ENCODE results near the gene PHLDA2. TPM values are rescaled to one million over a fixed set of nuclear protein-coding genes. Genes with fewer than 3 reads are reported as not detected.

Gene PHLDA2
- total and polyA plus RNA-seq, 9 of the 15 experiments (the other 6 are each of a cell fraction or from before 2014, with no cell fraction given) = 0.43 to 42.4 (median 4.7) TPM

GRCh38 chr11:2898366-2899079 lies 30.7 kb downstream of the PHLDA2 start (continued):
- no peak for TF ChIP-seq RREB1 (CRISPR knock-in tag; IDR thresholded peaks at IDR 0.05)
- TF ChIP-seq ZBTB49 (CRISPR knock-in tag; IDR thresholded peaks at IDR 0.05; ENCODE audit: borderline replicate concordance) = no peak
- TF ChIP-seq RAD21 (CRISPR knock-in tag; conservative IDR thresholded peaks at IDR 0.05 in 1 of 2, IDR thresholded peaks at IDR 0.05 in 1 of 2) = no peak
- no peak for TF ChIP-seq KDM2B (CRISPR knock-in tag; IDR thresholded peaks at IDR 0.05)
- peak; percentile 88 for TF ChIP-seq NR3C1 (CRISPR knock-in tag; IDR thresholded peaks at IDR 0.05)
- no peak for TF ChIP-seq ZBTB8A (IDR thresholded peaks at IDR 0.05; ENCODE audit: partially characterized antibody)
- TF ChIP-seq ZNF134 (CRISPR knock-in tag; conservative IDR thresholded peaks at IDR 0.05) = peak; percentile 59; the same call in 1 of the 2 replicates
- TF ChIP-seq HOMEZ (CRISPR knock-in tag; IDR thresholded peaks at IDR 0.05) = no peak
- peak; percentile 93 for TF ChIP-seq JUND (IDR thresholded peaks at IDR 0.05; ENCODE audit: borderline replicate concordance, low read depth, low read length)
- peak; percentile 61; the same call in 1 of the 3 replicates for TF ChIP-seq JUND (tag; IDR thresholded peaks at IDR 0.05; ENCODE audit: borderline replicate concordance, low read depth, low read length)
- TF ChIP-seq ZFP36 (IDR thresholded peaks at IDR 0.05; ENCODE audit: low read depth, low read length, partially characterized antibody) = peak; percentile 46
- TF ChIP-seq TCF7L2 (IDR thresholded peaks at IDR 0.05; ENCODE audit: low read depth, low read length) = no peak
- TF ChIP-seq ATF2 (CRISPR knock-in tag; IDR thresholded peaks at IDR 0.05) = peak; percentile 59; the same call in 1 of the 2 replicates

All from K562 (cell line).